NOMO-1 treated with dmso at 0.1 percent for 144 hours (cell line): ENCODE measurements around the gene THBS2.

Experiments used
- DNase-seq: peaks from one replicate; lab custom pipeline; 2025; ENCODE audit not compliant: unreplicated experiment; lab: John Stamatoyannopoulos, UW

Gene THBS2

DNA sequence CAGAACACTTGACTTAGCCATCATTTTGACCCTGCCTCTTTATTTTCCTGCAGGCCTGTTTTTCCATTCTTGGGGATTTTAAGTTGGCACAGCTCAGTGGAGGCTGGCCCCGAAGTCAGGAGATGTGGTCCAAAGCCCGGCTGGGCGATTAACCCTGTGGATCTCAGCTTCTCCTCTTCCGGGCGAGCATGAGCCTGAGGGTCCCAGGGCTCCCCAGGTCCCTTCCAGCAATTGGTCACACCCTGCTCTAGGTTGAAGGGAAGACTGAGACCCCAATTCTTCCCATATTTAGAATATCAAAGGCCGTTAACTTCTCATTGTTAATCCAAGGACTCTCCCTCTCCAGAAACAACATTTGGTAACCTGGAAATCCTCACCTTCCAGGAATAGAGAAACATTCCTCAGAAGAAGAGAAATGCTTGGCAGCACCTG is 2.3 kb downstream of the THBS2 start:
- DNase-seq, result no peak

DNA sequence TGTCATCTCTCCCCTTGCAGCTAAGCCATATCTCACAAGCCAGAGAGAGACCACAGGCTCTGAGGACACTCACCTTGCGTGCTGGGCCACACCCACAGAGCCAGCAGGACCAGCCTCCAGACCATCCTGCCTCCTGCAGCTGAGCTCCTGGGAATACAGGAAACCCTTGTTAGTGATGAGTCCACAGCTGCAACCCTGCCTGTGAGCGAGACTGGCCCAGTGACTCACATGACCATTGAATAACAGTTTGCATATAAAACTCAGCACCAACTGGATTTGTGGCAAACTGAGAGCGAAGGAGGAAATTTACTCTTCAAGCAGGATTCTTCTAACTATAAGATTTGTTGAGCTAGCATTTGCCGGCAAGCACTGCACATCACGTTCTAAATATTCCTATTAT is 3.0 kb downstream of the THBS2 start:
- DNase-seq, result no peak

DNA sequence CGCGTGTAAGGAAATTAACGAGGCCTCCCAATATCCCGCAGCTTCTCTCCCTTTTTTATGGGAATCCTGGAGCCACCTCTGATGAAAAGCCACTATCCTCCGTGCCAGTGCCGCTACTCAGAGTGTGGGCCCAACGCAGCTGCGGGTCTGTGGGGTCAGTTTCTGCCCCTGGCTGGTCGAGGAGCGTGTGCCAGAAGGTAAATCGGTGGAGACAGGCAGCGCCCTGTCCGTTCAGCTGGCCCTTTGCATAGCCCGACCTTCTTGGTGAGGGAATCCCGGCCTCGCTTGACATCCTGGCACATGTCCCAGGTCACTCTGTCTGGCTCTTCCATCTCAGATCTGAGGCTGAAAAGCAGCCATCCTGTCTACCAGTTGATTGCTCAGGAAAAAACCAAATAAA is 4.6 kb downstream of the THBS2 start:
- DNase-seq, result no peak

DNA sequence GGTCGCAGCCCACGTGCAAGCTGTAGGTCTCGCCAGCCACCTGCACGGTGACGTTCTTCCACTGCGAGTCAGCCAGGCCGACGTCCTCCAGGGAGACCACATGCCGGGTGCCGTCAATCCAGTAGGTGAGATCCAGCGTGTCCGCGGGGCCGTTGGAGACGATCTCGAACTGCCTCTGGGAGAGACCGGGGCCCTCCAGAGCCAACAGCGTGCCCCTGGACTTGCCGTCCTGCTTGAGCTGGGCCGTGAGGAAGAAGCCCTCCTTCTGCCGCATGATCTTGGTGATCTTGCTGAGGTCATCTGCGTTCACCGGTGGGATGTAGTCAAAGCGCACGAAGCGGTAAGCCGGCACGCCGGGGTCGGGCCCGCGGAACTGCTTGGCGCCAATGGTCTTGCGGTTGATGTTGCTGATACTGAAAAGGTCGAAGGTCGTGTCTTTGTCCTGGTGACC is 5.1 kb downstream of the THBS2 start:
- DNase-seq, result no peak

DNA sequence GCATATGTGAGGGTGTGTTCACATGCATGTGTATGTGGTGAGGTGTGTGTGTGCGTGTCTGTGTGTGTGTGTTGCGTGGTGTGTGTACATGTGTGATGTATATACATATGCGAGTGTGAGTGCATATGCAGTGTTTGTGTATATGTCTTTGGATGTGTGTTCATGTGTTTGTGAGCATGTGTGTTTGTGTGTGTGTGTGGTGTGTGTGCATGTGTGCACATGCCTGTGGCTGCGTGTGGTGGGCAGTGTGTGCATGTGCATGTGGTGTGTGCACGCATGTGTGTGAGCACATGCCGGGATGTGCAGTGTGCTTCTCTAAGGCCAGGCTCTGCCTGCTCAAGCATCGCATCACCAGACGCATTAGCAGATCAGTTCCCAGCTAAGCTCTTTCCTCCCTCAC is 5.7 kb downstream of the THBS2 start:
- DNase-seq, result no peak

DNA sequence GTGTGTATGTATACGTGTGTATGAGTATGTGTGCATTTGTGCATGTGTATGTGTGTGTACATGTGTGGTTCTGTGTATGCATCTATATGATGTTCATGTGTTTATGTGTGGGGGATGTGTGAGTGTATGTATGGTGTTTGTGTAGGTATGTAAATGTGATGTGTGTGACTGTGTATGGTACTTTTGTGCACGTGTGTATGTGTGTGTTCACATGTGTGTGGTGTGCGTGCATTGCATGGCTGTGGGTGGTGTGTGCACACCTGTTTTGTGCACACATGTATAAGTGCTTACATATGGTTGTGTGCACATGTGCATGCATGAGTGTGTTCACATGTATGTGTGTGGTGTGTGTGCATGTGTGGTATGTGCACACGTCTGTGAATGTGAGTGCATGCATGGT is 6.2 kb downstream of the THBS2 start:
- DNase-seq, result no peak

DNA sequence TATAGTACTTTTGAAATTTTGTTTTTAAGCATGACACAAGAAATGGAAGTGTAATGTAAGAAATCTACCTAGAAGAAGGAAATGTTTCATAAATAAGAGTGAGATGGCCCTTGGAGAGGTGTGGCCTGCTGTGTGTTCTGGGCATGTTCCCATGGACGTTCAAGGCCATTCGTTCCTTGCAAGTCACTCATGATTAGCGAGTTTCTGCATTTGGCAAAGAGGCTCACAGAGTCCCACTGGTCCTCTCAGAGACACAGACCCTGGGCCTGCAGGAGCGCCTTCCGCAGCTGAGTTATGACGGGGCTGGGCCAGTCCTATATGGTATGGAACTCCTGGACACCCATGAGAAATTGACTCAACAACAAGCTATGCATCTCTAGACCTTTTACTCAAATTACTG is 7.2 kb downstream of the THBS2 start:
- no peak for DNase-seq

DNA sequence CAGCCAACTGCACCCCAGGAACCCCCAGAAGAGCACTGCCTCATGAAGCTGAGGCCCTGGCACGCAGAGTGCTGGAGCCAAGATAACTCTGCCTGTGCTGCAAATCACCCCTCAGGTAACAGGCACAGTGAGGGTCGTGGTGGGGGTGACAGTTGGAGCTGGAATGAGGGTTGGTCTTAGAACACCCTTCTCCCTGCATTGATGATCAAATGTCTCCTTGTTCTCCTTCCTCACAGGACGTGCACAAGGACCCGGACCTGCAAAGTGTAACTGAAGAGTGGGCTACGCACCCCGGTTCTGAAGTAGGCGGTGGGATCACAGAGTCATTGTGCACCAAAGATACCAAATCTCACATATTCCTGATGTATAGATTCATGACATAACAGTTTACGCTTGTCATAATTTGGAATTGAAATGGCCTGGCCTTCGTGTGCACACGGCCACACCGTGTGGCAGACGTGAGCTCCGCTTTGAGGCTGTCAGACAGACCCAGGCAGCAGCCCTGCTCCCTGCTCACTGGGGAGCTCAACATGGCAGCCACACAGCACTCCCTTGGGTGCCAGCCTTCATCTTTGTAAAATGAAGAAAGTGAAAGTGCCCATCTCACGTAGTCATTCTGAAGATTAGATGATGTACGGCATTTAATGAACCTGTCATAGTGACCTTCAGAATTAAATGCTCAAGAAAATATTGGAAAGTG is 8.8 kb downstream of the THBS2 start:
- DNase-seq, result no peak

DNA sequence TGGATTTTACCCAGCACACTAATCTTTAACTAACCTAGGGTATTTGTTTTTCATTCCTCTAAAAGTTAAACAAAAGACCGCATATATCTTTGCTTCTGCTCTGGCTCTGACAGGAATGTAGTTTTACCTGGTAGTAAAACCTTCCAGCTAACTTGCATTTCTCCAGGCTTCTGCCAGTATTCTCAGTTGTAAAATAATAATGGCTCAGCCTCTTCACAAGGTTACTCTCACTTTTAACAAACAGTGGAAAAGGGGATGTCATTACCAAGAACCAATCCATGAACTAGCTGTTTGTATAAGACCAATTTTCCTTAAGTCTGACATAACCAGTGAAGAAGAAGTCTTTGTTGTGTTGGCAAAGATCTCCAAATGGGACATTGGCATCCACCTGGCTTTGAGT is 10.0 kb downstream of the THBS2 start:
- DNase-seq, result no peak

DNA sequence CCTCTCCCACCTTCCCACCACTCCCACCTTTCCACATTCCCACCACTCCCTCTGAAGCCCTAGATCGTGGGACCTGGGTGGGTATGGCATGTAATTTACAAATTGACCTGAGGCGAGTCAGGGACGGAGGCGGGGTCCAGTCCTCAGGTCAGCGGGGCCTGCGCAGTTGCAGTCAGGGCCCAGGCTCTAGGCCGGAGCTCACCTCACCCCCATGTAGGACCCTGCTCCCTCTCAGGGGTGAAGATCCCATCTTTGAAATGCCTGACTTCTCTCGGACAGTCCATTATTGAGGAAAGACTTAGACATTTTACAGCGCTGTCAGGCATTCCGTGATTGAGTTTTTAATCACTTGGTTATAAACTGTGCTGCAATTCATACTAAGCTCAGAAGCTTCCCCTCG is 10.5 kb downstream of the THBS2 start:
- DNase-seq, result no peak

DNA sequence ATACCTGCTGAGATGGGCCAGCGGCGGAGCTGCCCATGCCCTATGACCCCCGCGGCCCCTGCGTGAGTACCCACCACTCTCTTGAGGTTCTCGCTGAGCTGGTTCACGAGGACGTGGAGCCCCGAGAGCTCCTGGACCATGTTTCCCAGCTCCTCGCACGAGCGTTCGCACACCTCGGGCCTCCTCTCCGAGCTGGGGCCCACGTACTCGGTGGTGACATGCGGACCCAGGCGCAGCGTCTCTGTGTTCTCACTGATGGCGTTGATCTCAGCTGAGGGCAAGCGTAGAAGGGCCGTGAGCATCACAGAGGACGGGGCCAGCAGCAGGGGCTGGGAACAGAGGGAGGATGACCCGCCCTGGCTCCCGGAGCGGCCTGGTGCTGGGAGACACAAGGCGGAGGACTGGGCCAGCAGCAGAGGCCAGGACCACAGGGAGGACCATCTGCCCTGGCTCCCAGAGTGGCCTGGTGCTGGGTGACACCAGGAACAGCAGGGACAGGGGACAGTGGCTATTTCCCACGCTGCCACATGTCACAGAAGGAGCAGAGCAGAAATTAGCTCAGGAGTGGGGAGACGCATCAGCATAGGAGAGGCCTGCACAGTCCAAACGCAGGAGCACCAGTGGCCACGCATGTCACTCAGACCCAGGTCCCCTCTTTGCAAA is 11.8 kb downstream of the THBS2 start:
- no peak for DNase-seq

DNA sequence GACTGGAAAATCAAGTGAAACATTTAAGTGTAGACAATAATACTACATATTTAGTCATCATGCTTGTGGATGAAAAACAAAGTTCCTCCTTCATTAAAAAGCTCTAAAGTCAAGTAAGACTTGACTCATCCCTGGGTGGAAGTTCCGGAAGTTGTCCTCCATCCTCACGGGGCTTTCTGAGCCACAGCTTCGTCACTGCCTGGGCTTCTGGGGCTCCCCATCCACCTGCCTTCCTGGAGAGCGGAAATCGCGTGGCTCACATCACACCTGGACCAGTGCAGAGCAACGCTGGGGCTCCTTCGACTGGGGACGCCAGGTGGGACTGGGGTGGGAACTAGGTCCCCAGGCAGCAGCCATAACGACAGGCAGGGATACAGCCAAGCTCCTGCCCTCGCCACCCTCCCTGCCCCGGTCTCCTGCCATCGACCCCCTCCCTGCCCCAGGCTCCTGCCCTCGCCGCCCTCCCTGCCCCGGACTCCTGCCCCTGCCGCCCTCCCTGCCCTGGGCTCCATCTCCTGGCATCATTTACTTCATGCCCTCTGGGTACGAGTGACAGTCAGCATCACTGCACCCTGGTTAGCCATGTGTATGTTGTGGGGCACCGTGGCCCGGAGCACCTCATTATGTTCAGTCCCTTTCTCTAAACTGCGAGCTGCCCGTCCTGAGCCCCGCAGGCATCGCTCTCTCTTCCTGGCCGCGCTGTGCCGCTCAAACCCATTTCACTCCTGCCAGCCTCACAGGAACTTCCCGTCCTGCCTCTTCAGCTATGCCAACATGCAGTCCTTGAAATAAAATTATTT is 12.9 kb downstream of the THBS2 start:
- no peak for DNase-seq

DNA sequence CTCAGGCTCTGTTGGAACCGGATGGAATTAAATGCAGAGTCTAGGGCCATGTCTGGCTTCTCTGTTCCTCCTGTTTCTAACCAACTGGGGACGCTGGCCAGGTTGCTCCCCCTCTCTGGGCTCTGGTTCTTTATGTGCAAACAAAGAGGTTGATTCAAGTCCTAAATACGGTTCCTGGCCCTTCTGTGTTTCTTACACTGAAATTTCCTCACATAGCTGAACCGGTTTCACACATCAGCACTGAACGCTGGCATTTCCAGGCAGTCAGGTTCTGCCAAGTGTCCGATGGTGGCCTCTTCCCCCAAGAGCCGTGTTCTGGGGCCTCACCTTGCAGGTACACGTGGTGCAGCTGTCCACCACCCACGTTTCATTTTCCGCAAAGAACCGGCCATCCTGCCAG is 13.5 kb downstream of the THBS2 start:
- no peak for DNase-seq

DNA sequence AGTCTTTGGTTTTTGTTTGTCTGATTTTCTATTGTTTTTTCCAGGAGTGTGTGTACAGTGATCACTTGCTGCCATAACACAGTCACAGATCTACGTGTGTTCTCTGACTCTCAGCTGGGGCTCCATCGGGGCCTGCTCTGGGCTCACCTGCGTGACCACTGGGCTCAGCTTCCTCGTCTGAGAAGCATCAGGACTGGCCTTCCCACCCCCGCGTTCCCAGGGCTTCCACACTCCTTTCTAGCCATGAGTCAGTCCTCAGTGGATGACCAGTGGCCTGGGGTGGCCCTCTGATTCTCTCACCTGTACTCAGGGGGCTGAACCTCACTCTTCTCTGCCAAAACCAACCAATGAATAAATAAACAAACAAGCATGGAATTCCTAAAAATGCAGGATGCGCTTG is 14.5 kb downstream of the THBS2 start:
- DNase-seq, result no peak

DNA sequence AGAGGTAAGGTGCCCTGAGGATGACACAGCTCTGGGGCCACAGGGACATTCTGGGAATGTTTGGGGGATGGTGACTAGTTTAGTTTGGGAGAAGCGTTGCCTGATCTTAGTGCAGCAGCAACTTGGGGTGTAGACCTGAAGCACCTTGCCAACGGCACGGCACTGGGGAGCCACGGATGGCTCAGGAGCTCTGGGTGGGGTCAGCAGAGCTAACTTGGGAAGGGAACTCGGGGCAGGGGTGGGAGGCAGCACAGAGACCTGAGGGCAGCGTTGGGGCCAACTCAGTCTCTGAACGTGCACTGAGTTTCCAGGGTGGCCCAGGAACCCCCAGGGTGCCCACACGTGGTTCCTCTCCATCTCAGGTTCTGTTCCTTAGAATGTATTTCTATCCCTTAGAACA is 14.9 kb downstream of the THBS2 start:
- no peak for DNase-seq

DNA sequence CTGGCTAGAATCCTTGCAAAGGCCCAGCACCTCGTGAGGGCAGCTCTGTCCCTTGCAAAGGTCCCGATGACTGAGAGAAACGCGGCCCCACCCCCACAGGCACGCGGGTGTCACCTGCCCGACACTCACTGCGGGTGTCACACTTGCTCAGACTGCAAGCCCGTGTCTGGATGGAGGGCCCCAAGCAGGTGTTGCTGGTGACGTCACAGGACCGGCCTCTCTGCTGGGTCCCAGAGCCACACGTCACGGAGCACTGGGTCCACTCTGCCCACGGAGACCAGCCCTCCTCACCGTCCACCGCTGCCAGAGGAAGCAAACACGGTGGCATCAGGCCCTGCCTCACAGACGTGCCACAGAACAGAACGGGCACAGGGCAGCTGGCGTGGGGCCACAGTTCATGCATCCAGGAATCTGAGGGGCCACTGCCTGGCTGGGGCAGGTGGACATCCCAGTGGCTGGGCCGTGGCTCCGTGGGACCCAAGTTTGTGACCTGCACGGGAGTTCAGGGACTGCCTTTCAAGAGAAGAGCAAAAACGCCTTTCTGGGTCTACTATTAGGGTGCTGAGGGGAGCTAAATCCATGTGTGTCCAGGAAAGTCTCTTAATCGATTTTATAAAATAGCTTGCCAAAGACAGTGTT is 16.0 kb downstream of the THBS2 start:
- DNase-seq, result no peak

DNA sequence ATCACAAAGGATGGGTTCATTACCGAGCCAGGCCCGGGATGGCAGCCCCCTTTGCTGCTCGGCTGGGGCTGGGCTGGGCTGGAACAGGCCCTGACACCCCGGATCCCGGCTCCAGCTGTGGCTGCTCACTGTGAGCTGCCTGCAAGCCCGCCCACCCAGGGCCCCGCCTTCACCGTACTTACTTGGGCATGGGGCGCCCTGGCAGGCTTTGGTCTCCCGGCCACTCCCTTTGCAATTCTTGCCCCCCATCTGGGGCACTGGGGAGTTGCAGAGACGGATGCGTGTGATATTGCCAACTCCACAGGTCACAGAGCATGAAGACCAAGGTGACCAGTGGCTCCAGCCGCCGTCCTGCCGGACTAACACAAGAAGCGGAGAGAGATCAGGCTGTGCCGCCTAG is 16.7 kb downstream of the THBS2 start:
- no peak for DNase-seq

DNA sequence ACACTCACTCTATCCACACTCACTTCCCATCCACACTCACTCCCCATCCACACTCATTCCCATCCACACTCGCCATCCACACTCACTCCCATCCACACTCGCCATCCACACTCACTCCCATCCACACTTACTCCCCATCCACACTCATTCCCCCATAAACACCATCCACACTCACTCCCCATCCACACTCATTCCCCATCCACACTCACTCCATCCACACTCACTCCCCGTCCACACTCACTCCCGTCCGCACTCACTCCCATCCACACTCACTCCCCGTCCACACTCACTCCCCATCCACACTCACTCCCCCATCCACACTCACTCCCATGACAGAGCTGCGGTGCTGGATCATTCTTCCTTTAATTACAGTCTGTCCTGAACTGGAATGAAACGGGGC is 17.1 kb downstream of the THBS2 start:
- no peak for DNase-seq

DNA sequence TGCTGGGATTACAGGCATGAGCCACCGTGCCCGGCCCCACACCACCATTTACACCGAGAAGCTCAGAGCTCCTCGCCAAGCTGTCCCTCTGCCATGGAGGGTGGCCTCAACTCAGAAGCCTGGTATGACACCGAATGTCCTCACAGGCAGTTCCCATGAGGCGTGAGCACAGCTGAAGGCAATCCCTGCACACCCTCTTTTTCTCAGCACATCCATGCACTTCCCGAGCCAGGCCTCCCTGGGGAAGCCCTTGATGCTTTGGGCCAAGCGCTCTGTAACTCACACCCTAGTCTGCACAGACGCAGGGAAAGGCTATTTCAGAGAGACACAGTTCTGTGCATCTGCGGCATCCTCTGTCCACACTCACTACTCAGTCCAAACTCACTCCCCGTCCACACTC is 18.4 kb downstream of the THBS2 start:
- no peak for DNase-seq

DNA sequence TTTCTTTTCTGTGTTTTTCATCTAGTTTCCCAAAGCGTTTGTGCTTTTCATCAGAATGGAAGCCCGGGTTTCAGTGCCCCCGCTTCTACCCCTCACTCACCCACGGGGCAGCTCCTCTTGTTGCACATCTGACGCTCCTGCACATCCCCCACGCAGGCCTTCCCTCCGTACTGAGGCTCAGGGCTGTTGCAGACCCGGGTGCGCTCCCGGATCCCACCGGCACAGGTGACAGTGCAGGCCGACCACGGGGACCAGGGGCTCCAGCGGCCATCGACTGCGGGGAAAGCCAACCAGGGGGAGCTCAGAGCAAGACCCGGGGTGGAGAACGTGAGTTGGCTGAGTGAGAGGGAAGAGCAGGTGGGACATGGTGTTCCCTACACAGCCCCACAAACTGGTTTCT is 19.0 kb downstream of the THBS2 start:
- DNase-seq, result no peak

DNA sequence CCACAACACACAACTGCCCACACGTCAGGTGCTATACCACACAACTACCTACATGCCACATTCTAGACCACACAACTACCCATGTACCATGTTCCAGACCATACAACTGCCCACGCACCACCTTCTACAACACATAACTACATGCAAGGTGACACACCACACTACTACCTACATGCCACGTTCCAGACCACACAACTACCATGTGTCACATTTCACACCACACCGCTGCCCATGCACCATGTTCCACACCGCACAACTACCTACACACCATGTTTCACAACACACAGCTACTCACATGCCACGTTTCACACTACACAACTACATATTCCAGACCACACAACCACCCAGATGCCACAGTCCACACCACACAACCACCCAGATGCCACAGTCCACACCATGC is 19.8 kb downstream of the THBS2 start:
- DNase-seq, result no peak

DNA sequence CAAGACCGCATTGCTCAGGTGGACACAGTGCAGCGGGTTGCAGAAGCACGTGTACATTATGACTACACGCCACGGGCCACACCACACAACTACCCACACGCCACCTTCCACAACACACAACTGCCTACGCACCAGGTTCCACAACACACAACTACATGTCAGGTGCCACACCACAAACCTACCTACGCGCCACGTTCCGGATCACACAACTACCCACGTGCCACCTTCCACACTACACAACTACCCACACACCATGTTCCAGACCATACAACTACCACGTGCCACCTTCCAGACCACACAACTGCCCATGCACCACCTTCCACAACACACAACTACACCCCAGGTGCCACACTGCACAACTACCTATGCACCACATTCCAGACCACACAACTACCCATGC is 20.5 kb downstream of the THBS2 start:
- DNase-seq, result no peak
